HepG2 (cell line): ENCODE measurements around the gene GJB2. TPM values are rescaled to one million over a fixed set of nuclear protein-coding genes. Genes with fewer than 3 reads are reported as not detected.

Source experiments
- ATAC-seq: fragments of 200-7000 bp; cut with Tn5 transposase; 3 replicates; pipeline ENCODE4 v1.9.1; 2020; ENCODE audit warnings: mild to moderate bottlenecking, moderate library complexity
- BruUV-seq: library from RNA; stranded (reverse); fragments of 400-500 nt; replicated peaks from 2 replicates; lab custom pipeline; 2021; lab: Mats Ljungman, UMichigan
- CTCF ChIA-PET: fragments of 300-600 bp; formaldehyde crosslinking; extraction: SDS; loops from one replicate; lab custom pipeline; 2021; ENCODE audit warnings: low total read pairs, inconsistent platforms, low intra/inter-chr PET ratio; lab: Yijun Ruan, JAX
- POLR2A ChIA-PET: fragments of 350-600 bp; sonication (Branson Sonifier 250); formaldehyde crosslinking; loops from one replicate; lab custom pipeline; 2020; ENCODE audit warnings: antibody characterized with exemption, inconsistent platforms; lab: Yijun Ruan, JAX
- DNase-seq: peaks from one replicate; pipeline ENCODE4 v3.0.0-alpha.2; 2015; ENCODE audit warnings: low spot score
- FAIRE-seq: peaks from 3 replicates; lab custom pipeline; 2011; peaks lifted over from hg19 to GRCh38; lab: Jason Lieb, UNC
- H2AFZ ChIP-seq: one replicate; pipeline ENCODE4 v1.6.1; 2011; ENCODE audit warnings: low read length, inconsistent platforms
- H3K27ac ChIP-seq: fragments of 300-600 bp; 3 replicates; pipeline ENCODE4 v1.8.0; 2011; ENCODE audit warnings: mixed run types, mild to moderate bottlenecking, mixed read lengths, low read length, inconsistent platforms; ENCODE audit not compliant: insufficient read depth; ENCODE audit errors: extremely low read length
- H3K27me3 ChIP-seq, 2 experiments: fragments of 200-600 bp in 1 of 2; 2 replicates in 1 of 2; 3 replicates in 1 of 2; pipeline versions ENCODE4 v1.6.0 to v1.8.0; 2011; ENCODE audit warnings: low read length in 2 of 2, mild to moderate bottlenecking in 2 of 2, moderate library complexity in 2 of 2, inconsistent platforms in 1 of 2; ENCODE audit not compliant: insufficient read depth in 2 of 2, control insufficient read depth in 1 of 2
- H3K36me3 ChIP-seq, 2 experiments: fragments of 200-600 bp in 1 of 2; replicated peaks in 1 of 2; 2 replicates in 1 of 2; 3 replicates in 1 of 2; pipeline versions ENCODE4 v1.5.1 to v1.8.0; 2011; ENCODE audit warnings: low read length in 2 of 2, inconsistent platforms in 1 of 2; ENCODE audit not compliant: insufficient read depth in 2 of 2, control insufficient read depth in 1 of 2
- H3K4me1 ChIP-seq: 2 replicates; pipeline ENCODE4 v1.5.1; 2012; ENCODE audit warnings: low read length, inconsistent platforms; ENCODE audit not compliant: insufficient read depth
- H3K4me2 ChIP-seq: 2 replicates; pipeline ENCODE4 v1.6.0; 2011; ENCODE audit warnings: low read depth, low read length, inconsistent platforms
- H3K4me3 ChIP-seq, 3 experiments: fragments of 200-600 bp in 1 of 3; sonication (generic), shearing (Covaris generic) in 1 of 3; replicated peaks in 1 of 3; 2 replicates each; pipeline ENCODE4 v1.5.1; 2011 to 2016; ENCODE audit warnings: low read length in 3 of 3, inconsistent platforms in 2 of 3, low read depth in 2 of 3, mild to moderate bottlenecking in 2 of 3, control low read depth in 1 of 3, mixed read lengths in 1 of 3; ENCODE audit not compliant: insufficient read depth in 1 of 3
- H3K79me2 ChIP-seq: one replicate; pipeline ENCODE4 v1.6.1; 2011; ENCODE audit warnings: low read length, inconsistent platforms; ENCODE audit not compliant: insufficient read depth
- H3K9ac ChIP-seq: 2 replicates; pipeline ENCODE4 v1.6.0; 2011; ENCODE audit warnings: mild to moderate bottlenecking, low read depth, low read length, inconsistent platforms; ENCODE audit not compliant: insufficient read depth
- H3K9me3 ChIP-seq: 2 replicates; pipeline ENCODE4 v1.5.1; 2012; ENCODE audit warnings: mild to moderate bottlenecking, low read length
- H4K20me1 ChIP-seq: 2 replicates; pipeline ENCODE4 v1.6.0; 2011; ENCODE audit warnings: inconsistent platforms, mild to moderate bottlenecking, low read length, moderate library complexity; ENCODE audit not compliant: insufficient read depth
- CC2D1A ChIP-seq: sonication (generic); formaldehyde crosslinking; IDR thresholded peaks from 2 replicates; pipeline ENCODE4 v1.8.1; 2023; ENCODE audit warnings: mild to moderate bottlenecking, missing genetic modification reagents
- GABPB1 ChIP-seq: IDR thresholded peaks from 2 replicates; pipeline ENCODE4 v1.6.1; 2016; ENCODE audit warnings: mild to moderate bottlenecking, missing genetic modification reagents, moderate library complexity, missing compliant biosample characterization
- HHEX ChIP-seq: IDR thresholded peaks from 2 replicates; pipeline ENCODE4 v1.6.1; 2016; ENCODE audit warnings: control low read depth
- KLF13 ChIP-seq: sonication (generic); formaldehyde crosslinking; IDR thresholded peaks from 2 replicates; pipeline ENCODE4 v1.4.0; 2020; ENCODE audit warnings: mild to moderate bottlenecking, missing genetic modification reagents
- SOX6 ChIP-seq, 2 experiments: fragments of 450-650 bp in 1 of 2; sonication (generic) in 1 of 2; formaldehyde crosslinking in 1 of 2; IDR thresholded peaks; 2 replicates each; pipeline versions ENCODE4 v1.4.0 to v1.6.1; 2017 to 2020; ENCODE audit warnings: antibody characterized with exemption in 1 of 2, mild to moderate bottlenecking in 1 of 2, missing genetic modification reagents in 1 of 2
- TAF1 ChIP-seq: sonication (generic); formaldehyde crosslinking; IDR thresholded peaks from 2 replicates; pipeline ENCODE4 v1.4.0; 2020; ENCODE audit warnings: missing genetic modification reagents
- THAP11 ChIP-seq: IDR thresholded peaks from 2 replicates; pipeline ENCODE4 v1.6.1; 2016; ENCODE audit warnings: missing biosample characterization, missing genetic modification reagents
- ZNF101 ChIP-seq: sonication (generic); formaldehyde crosslinking; IDR thresholded peaks from 2 replicates; pipeline ENCODE4 v1.4.0; 2020; ENCODE audit warnings: mild to moderate bottlenecking, low read depth, missing genetic modification reagents, borderline replicate concordance
- WGBS: methylation state at CpG from one replicate; pipeline ENCODE4 v1.1.6; 2017; ENCODE audit warnings: low lambda C conversion rate; 5-methylcytosine and 5-hydroxymethylcytosine counted together
- in situ Hi-C: cut with HindIII; loops from 2 replicates; pipeline ENCODE4 v1.10.0; 2017; ENCODE audit warnings: low pct_unique_long_range_greater_than_20kb; ENCODE audit not compliant: extremely low pct_ligation_motif_present
- intact Hi-C: fragments of 100-400 bp; cut with micrococcal nuclease; formaldehyde crosslinking; loops from one replicate; pipeline ENCODE4 v1.10.0; 2022; ENCODE audit not compliant: unreplicated experiment
- polyA plus RNA-seq, 8 experiments: library from polyadenylated mRNA; depleted of rRNA in 3 of 8; stranded (reverse) in 7 of 8; unstranded in 1 of 8; fragments of >200 nt; fragmentation: Illumina TruSeq in 4 of 8; extraction: Trizol in 4 of 8; gene quantifications; 2 replicates each; pipeline versions ENCODE4 v1.2.1 to v1.2.3, GENCODE V29; 2011 to 2016; ENCODE audit warnings: low read depth in 4 of 8, missing spikeins in 1 of 8, mixed read lengths in 1 of 8; ENCODE audit not compliant: insufficient read depth in 1 of 8
- total RNA-seq, 5 experiments: library from RNA; depleted of rRNA; stranded (reverse); fragments of >200 nt; fragmentation: Illumina TruSeq; extraction: Trizol; gene quantifications; 2 replicates each; pipeline ENCODE4 v1.2.3, GENCODE V29; 2016; ENCODE audit warnings: low read depth in 1 of 5
- TF ChIP-seq, protein P1 (sequence below): sonication (generic); formaldehyde crosslinking; IDR thresholded peaks from 2 replicates; pipeline ENCODE4 v1.4.0; 2020; ENCODE audit warnings: missing genetic modification reagents
- TF ChIP-seq, protein P2 (sequence below): sonication (generic); formaldehyde crosslinking; IDR thresholded peaks from 2 replicates; pipeline ENCODE4 v1.4.0; 2020; ENCODE audit warnings: missing genetic modification reagents
- TF ChIP-seq, protein P3 (sequence below): sonication (generic); formaldehyde crosslinking; IDR thresholded peaks from 2 replicates; pipeline ENCODE4 v1.4.0; 2020; ENCODE audit warnings: missing genetic modification reagents
- TF ChIP-seq, protein P4 (sequence below): sonication (generic); formaldehyde crosslinking; IDR thresholded peaks from 2 replicates; pipeline ENCODE4 v1.5.1; 2020; ENCODE audit warnings: missing genetic modification reagents, mild to moderate bottlenecking, borderline replicate concordance
- TF ChIP-seq, protein P5 (sequence below): sonication (generic); formaldehyde crosslinking; IDR thresholded peaks from 2 replicates; pipeline ENCODE4 v1.5.0; 2020; ENCODE audit warnings: mild to moderate bottlenecking, missing genetic modification reagents

Gene GJB2
- total and polyA plus RNA-seq, 2 of the 13 experiments (the other 11 are each of a cell fraction or from before 2014, with no cell fraction given), result 0.15 to 0.18 TPM

DNA sequence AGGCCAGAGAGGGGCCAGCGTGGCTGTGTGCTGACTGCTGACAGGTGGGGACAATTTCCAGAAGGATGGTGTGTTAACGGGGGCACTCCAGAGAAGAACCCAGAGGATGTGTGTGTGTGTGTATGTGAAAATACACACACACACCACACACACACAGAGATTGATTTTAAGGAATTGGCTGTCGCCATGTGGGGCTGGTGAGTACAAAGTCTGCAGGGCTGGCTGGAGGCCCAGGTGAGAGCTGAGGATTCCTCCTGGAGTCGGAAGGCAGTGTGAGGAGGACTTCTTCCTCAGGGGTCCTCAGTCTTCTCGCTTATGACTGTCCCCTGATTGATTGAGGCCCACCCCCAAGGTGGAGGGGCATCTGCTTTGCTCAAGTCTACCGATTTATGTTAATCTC lies 47.0 kb upstream of the GJB2 start (continued):
- TF ChIP-seq, protein P1, sequence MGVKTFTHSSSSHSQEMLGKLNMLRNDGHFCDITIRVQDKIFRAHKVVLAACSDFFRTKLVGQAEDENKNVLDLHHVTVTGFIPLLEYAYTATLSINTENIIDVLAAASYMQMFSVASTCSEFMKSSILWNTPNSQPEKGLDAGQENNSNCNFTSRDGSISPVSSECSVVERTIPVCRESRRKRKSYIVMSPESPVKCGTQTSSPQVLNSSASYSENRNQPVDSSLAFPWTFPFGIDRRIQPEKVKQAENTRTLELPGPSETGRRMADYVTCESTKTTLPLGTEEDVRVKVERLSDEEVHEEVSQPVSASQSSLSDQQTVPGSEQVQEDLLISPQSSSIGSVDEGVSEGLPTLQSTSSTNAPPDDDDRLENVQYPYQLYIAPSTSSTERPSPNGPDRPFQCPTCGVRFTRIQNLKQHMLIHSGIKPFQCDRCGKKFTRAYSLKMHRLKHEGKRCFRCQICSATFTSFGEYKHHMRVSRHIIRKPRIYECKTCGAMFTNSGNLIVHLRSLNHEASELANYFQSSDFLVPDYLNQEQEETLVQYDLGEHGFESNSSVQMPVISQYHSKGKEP (CRISPR knock-in tag), result no peak
- TF ChIP-seq, protein P2, sequence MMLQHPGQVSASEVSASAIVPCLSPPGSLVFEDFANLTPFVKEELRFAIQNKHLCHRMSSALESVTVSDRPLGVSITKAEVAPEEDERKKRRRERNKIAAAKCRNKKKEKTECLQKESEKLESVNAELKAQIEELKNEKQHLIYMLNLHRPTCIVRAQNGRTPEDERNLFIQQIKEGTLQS (CRISPR knock-in tag), result no peak
- TF ChIP-seq TAF1 (CRISPR knock-in tag), result no peak
- TF ChIP-seq CC2D1A, result no peak
- TF ChIP-seq, protein P3, sequence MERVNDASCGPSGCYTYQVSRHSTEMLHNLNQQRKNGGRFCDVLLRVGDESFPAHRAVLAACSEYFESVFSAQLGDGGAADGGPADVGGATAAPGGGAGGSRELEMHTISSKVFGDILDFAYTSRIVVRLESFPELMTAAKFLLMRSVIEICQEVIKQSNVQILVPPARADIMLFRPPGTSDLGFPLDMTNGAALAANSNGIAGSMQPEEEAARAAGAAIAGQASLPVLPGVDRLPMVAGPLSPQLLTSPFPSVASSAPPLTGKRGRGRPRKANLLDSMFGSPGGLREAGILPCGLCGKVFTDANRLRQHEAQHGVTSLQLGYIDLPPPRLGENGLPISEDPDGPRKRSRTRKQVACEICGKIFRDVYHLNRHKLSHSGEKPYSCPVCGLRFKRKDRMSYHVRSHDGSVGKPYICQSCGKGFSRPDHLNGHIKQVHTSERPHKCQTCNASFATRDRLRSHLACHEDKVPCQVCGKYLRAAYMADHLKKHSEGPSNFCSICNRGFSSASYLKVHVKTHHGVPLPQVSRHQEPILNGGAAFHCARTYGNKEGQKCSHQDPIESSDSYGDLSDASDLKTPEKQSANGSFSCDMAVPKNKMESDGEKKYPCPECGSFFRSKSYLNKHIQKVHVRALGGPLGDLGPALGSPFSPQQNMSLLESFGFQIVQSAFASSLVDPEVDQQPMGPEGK (CRISPR knock-in tag), result no peak

DNA sequence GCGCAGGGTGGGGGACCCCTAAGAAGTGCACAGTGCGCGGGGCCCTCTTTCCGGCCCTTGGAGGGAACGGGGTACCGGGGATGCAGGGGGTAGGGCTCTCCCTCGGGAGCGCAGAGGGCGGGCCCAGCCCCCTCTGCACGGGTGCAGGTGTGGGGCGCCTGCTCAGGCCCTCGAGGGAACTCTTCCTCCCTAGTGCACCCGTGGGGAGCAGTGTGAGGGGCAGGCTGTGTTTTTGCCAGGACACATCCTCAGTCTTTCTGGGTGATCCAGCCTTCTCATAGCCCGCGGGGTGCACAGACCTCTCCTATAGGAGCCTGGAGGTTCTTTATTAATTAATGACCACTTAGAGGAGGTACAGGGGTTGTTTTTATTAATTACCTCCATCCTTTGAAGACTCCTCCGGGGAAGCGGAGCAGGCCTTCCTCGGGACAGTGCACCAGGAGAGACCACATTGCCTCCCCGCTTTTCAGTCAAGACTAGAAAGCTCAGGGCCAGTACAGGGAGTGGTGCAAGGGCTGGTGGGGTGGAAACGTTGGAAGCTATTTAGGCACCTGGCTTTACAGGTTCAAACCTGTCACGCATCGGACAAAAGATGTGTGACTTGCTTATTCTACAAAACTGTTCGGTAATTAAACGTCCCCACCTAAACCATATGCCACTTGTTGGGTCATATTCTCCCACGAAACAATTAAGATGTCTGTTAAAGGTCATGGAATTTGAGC lies 40.0 kb upstream of the GJB2 start:
- CTCF ChIA-PET, result no interaction called here
- no peak overlapping the region for H3K4me2 ChIP-seq
- peaks cover 5 to 32% of the 10 kb centered on the region in 2 experiments; a peak in 4 of 5 replicates for H3K27me3 ChIP-seq
- DNase-seq, result no peak
- peaks cover 1% of the 10 kb centered on the region; the same call in 1 of the 2 replicates for H4K20me1 ChIP-seq
- in situ Hi-C loops (no loop called here), intact Hi-C loops (no loop called here)
- ATAC-seq, result no peak
- H3K79me2 ChIP-seq, result no peaks in the 10 kb centered on the region
- H3K27ac ChIP-seq, result no peak overlapping the region
- FAIRE-seq, result no peak
- POLR2A ChIA-PET, result no interaction called here
- H3K36me3 ChIP-seq, result no peaks in the 10 kb centered on the region
- no peak overlapping the region for H3K9ac ChIP-seq
- H2AFZ ChIP-seq, result no peak overlapping the region
- H3K9me3 ChIP-seq, result no peaks in the 10 kb centered on the region
- no TSS peak for BruUV-seq
- H3K4me1 ChIP-seq, result no peaks in the 10 kb centered on the region
- H3K4me3 ChIP-seq, result no peak overlapping the region
- WGBS, result 86% methylated on average over 12 of the region's 25 CpGs
- no peak for TF ChIP-seq KLF13 (CRISPR knock-in tag)
- no peak for TF ChIP-seq ZNF101 (CRISPR knock-in tag)
- no peak for TF ChIP-seq THAP11 (CRISPR knock-in tag)
- no peak for TF ChIP-seq GABPB1
- TF ChIP-seq HHEX (CRISPR knock-in tag), result no peak
- TF ChIP-seq, protein P4, sequence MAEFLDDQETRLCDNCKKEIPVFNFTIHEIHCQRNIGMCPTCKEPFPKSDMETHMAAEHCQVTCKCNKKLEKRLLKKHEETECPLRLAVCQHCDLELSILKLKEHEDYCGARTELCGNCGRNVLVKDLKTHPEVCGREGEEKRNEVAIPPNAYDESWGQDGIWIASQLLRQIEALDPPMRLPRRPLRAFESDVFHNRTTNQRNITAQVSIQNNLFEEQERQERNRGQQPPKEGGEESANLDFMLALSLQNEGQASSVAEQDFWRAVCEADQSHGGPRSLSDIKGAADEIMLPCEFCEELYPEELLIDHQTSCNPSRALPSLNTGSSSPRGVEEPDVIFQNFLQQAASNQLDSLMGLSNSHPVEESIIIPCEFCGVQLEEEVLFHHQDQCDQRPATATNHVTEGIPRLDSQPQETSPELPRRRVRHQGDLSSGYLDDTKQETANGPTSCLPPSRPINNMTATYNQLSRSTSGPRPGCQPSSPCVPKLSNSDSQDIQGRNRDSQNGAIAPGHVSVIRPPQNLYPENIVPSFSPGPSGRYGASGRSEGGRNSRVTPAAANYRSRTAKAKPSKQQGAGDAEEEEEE, result no peak
- TF ChIP-seq, protein P5, sequence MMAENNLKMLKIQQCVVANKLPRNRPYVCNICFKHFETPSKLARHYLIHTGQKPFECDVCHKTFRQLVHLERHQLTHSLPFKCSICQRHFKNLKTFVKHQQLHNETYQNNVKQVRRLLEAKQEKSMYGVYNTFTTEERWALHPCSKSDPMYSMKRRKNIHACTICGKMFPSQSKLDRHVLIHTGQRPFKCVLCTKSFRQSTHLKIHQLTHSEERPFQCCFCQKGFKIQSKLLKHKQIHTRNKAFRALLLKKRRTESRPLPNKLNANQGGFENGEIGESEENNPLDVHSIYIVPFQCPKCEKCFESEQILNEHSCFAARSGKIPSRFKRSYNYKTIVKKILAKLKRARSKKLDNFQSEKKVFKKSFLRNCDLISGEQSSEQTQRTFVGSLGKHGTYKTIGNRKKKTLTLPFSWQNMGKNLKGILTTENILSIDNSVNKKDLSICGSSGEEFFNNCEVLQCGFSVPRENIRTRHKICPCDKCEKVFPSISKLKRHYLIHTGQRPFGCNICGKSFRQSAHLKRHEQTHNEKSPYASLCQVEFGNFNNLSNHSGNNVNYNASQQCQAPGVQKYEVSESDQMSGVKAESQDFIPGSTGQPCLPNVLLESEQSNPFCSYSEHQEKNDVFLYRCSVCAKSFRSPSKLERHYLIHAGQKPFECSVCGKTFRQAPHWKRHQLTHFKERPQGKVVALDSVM (CRISPR knock-in tag), result no peak
- TF ChIP-seq SOX6 (IDR thresholded peaks at IDR 0.05), result no peak
- TF ChIP-seq SOX6 (CRISPR knock-in tag; IDR thresholded peaks at IDR 0.05), result no peak
